ENCODE measurements around the gene ROBO1. TPM values are rescaled to one million over a fixed set of nuclear protein-coding genes. Genes with fewer than 3 reads are reported as not detected.

ROBO1 gene
- total and polyA plus RNA-seq, 2 experiments from 2014 or later: 18.8 to 31.9 TPM

DNA sequence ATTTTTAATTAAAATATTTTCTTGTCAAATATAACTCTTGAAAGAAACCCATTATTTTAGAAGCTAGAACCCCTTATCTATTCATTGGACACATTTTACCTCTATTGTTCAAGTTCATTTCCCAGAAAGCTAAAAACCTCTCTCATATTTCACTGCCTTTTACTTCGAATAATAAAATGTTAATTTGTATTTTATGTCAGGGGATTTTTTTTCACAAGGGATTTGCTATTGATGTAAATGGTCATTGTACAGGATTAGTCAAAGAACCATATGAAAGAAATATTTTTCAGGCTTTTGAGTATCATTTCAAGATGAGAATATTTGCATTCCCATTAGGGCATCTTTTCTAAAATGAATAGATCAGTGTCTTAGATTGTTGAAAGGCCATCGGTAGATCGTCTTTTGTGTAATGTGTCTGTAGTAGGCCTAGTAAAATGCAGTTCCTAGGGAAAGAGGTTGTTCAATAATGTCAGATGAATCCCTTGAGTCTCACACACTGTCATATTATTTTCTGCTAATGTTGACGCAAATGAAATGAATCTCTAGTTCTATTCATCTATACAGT, 114.5 kb downstream of the ROBO1 start:
- Histone ChIP-seq H3K4me3 (no peak overlapping the region), H3F3A (ENCODE audit: insufficient read depth) (no peaks in the 10 kb centered on the region), H4K20me1 (ENCODE audit: insufficient read depth) (no peaks in the 10 kb centered on the region), H2AFZ (no peak overlapping the region), H3K27ac (no peak overlapping the region), H3K36me3 (ENCODE audit: low read depth) (no peaks in the 10 kb centered on the region), H3K9ac (no peak overlapping the region), H3K4me1 (ENCODE audit: insufficient read depth) (no peaks in the 10 kb centered on the region), H3K79me2 (ENCODE audit: insufficient read depth) (no peaks in the 10 kb centered on the region), H3K4me2 (ENCODE audit: unreplicated experiment) (no peak overlapping the region), H3K27me3 (replicated peaks; ENCODE audit: insufficient read depth) (no peaks in the 10 kb centered on the region), H3K9me3 (ENCODE audit: low read depth) (no peaks in the 10 kb centered on the region), H3K9me2 (ENCODE audit: insufficient read depth) (no peaks in the 10 kb centered on the region)
- no peak for DNase-seq
- in situ Hi-C loops (cut with MboI): no loop called here
- 44 to 50% methylated on average over 4 of the region's 4 CpGs for WGBS, 2 experiments (ENCODE audit: low coverage in 1 of 2, low lambda C conversion rate in 2 of 2, missing lambda C conversion rate in 2 of 2)
- TF ChIP-seq EZH2phosphoT487 (IDR thresholded peaks at IDR 0.05; ENCODE audit: insufficient read depth, low read depth) (no peak), EZH2 (IDR thresholded peaks at IDR 0.05; ENCODE audit: insufficient read depth, poor library complexity, severe bottlenecking) (no peak)

DNA sequence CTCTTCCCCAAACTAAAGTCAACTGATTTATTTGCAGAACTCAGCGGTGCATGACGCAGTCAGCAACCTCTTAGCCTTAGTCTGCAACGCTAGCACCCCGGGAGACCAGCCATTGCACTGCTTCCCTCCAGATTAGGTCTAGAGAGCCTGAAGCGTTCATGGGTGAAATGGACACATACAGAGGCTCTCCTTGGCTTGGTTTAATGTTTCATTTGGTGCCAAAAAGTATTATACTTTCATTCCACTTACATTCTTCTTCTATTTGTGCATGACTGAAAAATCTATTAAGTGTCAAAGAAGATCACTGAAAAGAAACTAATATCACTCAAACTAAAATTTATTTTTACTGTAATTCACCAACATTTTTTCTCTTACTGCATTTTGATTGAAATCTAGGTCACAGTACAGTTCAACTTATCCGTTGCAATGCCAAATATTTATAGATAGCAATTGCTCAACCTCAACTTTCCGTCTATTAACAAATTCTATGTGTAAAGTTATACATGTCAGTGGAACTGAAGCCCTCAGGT, 116.2 kb downstream of the ROBO1 start:
- no peak overlapping the region for H3K27ac ChIP-seq
- 13 to 27% methylated on average over 7 of the region's 7 CpGs for WGBS, 2 experiments (ENCODE audit: low coverage in 1 of 2, low lambda C conversion rate in 2 of 2, missing lambda C conversion rate in 2 of 2)
- no peak overlapping the region for H3K4me3 ChIP-seq
- in situ Hi-C loops (cut with MboI): no loop called here
- no peak for DNase-seq
- no peaks in the 10 kb centered on the region for H3K27me3 ChIP-seq (replicated peaks; ENCODE audit: insufficient read depth)
- no peaks in the 10 kb centered on the region for H3K79me2 ChIP-seq (ENCODE audit: insufficient read depth)
- H3K4me2 ChIP-seq (ENCODE audit: unreplicated experiment): no peak overlapping the region
- H3K4me1 ChIP-seq (ENCODE audit: insufficient read depth): no peaks in the 10 kb centered on the region
- H3K36me3 ChIP-seq (ENCODE audit: low read depth): no peaks in the 10 kb centered on the region
- no peaks in the 10 kb centered on the region for H3F3A ChIP-seq (ENCODE audit: insufficient read depth)
- no peak overlapping the region for H2AFZ ChIP-seq
- no peaks in the 10 kb centered on the region for H3K9me2 ChIP-seq (ENCODE audit: insufficient read depth)
- H4K20me1 ChIP-seq (ENCODE audit: insufficient read depth): no peaks in the 10 kb centered on the region
- TF ChIP-seq EZH2 (IDR thresholded peaks at IDR 0.05; ENCODE audit: insufficient read depth, poor library complexity, severe bottlenecking) (no peak), EZH2phosphoT487 (IDR thresholded peaks at IDR 0.05; ENCODE audit: insufficient read depth, low read depth) (no peak)
- no peaks in the 10 kb centered on the region for H3K9me3 ChIP-seq (ENCODE audit: low read depth)
- no peak overlapping the region for H3K9ac ChIP-seq

- no peaks in the 10 kb centered on the region for H3F3A ChIP-seq (ENCODE audit: insufficient read depth)
- in situ Hi-C loops (cut with MboI): no loop called here
Measured at GRCh38 chr3:79639855-79640254, 127.9 kb downstream of the ROBO1 start.

DNA sequence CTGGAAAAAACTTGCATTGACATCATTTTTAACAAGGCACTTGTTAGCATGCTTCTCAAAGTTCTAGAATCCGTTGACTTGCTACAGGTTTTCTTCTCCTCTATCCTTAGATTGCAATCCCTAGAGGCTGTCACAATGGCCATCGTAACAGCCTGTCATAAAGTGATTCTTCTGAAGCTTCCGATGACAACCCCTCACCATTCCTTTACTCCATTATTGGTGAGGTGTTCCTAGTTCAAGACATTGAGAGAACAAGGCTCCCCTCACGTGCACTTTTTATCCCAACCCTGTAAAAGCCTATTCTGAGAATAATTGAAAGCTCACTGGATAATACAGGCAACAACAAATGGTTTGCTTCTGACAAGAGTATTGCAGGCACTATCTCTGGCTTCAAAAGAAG, 131.4 kb downstream of the ROBO1 start:
- no peaks in the 10 kb centered on the region for H3K79me2 ChIP-seq (ENCODE audit: insufficient read depth)
- H3K9me2 ChIP-seq (ENCODE audit: insufficient read depth): no peaks in the 10 kb centered on the region
- in situ Hi-C loops (cut with MboI): no loop called here

More at GRCh38 chr3:79639855-79640254, 127.9 kb downstream of the ROBO1 start:
- H3K9me2 ChIP-seq (ENCODE audit: insufficient read depth): no peaks in the 10 kb centered on the region
- H3K9ac ChIP-seq: no peak overlapping the region
- no peaks in the 10 kb centered on the region for H4K20me1 ChIP-seq (ENCODE audit: insufficient read depth)
- H3K36me3 ChIP-seq (ENCODE audit: low read depth): no peaks in the 10 kb centered on the region
- H3K79me2 ChIP-seq (ENCODE audit: insufficient read depth): no peaks in the 10 kb centered on the region
- no peak overlapping the region for H3K4me2 ChIP-seq (ENCODE audit: unreplicated experiment)
- H3K9me3 ChIP-seq (ENCODE audit: low read depth): no peaks in the 10 kb centered on the region
- DNase-seq: no peak
- no peak overlapping the region for H3K4me3 ChIP-seq
- H3K27me3 ChIP-seq (replicated peaks; ENCODE audit: insufficient read depth): no peaks in the 10 kb centered on the region
- H3K4me1 ChIP-seq (ENCODE audit: insufficient read depth): no peaks in the 10 kb centered on the region
- H3K27ac ChIP-seq: no peak overlapping the region
- H2AFZ ChIP-seq: no peak overlapping the region
- TF ChIP-seq EZH2 (IDR thresholded peaks at IDR 0.05; ENCODE audit: insufficient read depth, poor library complexity, severe bottlenecking) (no peak), EZH2phosphoT487 (IDR thresholded peaks at IDR 0.05; ENCODE audit: insufficient read depth, low read depth) (no peak)
- 24 to 42% methylated on average over 2 of the region's 2 CpGs for WGBS, 2 experiments (ENCODE audit: low coverage in 1 of 2, low lambda C conversion rate in 2 of 2, missing lambda C conversion rate in 2 of 2)

More for the DNA sequence above, 131.4 kb downstream of the ROBO1 start:
- no peaks in the 10 kb centered on the region for H3F3A ChIP-seq (ENCODE audit: insufficient read depth)
- no peak overlapping the region for H2AFZ ChIP-seq
- no peaks in the 10 kb centered on the region for H3K4me1 ChIP-seq (ENCODE audit: insufficient read depth)
- 20 to 28% methylated on average over 4 of the region's 4 CpGs for WGBS, 2 experiments (ENCODE audit: low coverage in 1 of 2, low lambda C conversion rate in 2 of 2, missing lambda C conversion rate in 2 of 2)
- H3K4me3 ChIP-seq: no peak overlapping the region
- no peak for DNase-seq
- no peaks in the 10 kb centered on the region for H4K20me1 ChIP-seq (ENCODE audit: insufficient read depth)
- H3K36me3 ChIP-seq (ENCODE audit: low read depth): no peaks in the 10 kb centered on the region
- no peak overlapping the region for H3K4me2 ChIP-seq (ENCODE audit: unreplicated experiment)
- H3K27ac ChIP-seq: no peak overlapping the region
- H3K27me3 ChIP-seq (replicated peaks; ENCODE audit: insufficient read depth): no peaks in the 10 kb centered on the region
- no peaks in the 10 kb centered on the region for H3K9me3 ChIP-seq (ENCODE audit: low read depth)
- no peak overlapping the region for H3K9ac ChIP-seq
- TF ChIP-seq EZH2 (IDR thresholded peaks at IDR 0.05; ENCODE audit: insufficient read depth, poor library complexity, severe bottlenecking): no peak
- TF ChIP-seq EZH2phosphoT487 (IDR thresholded peaks at IDR 0.05; ENCODE audit: insufficient read depth, low read depth): no peak
